ENCODE measurements around the gene RHD.
"Not testable (repeated sequence)": the region's sequence is repeated elsewhere in the genome, so short reads cannot be mapped to it uniquely, and the experiment has no call there.

RHD gene

GRCh38 chr1:25272238-25272637, at the start of gene RHD:
RHD (plus strand) TSS chr1:25272509; CDS start chr1:25272548, 39 bp downstream.
- not testable (repeated sequence) for DNase-seq (ENCODE audit: low read depth)

GRCh38 chr1:25222606-25223005, 49.7 kb upstream of the RHD start:
- no peak overlapping the region for H3K4me3 ChIP-seq (ENCODE audit: control insufficient read depth, low read depth, low read length)
- DNase-seq (ENCODE audit: low read depth) = no peak
- no peak for TF ChIP-seq CTCF (IDR thresholded peaks at IDR 0.05; ENCODE audit: control insufficient read depth, insufficient read depth, low read depth, low read length, missing control alignments)

More at GRCh38 chr1:25272238-25272637, at the start of gene RHD:
- H3K4me3 ChIP-seq (ENCODE audit: control insufficient read depth, low read depth, low read length) = not testable (repeated sequence)

GRCh38 chr1:25223471-25223870, 48.8 kb upstream of the RHD start:
- no peak for DNase-seq (ENCODE audit: low read depth)
- no peak overlapping the region for H3K4me3 ChIP-seq (ENCODE audit: control insufficient read depth, low read depth, low read length)
- no peak for TF ChIP-seq CTCF (IDR thresholded peaks at IDR 0.05; ENCODE audit: control insufficient read depth, insufficient read depth, low read depth, low read length, missing control alignments)

GRCh38 chr1:25232027-25232865, 40.1 kb upstream of the RHD start, which contains the start of gene SYF2:
SYF2 (minus strand) TSS chr1:25232502; CDS start chr1:25232467, 35 bp downstream.
- H3K4me3 ChIP-seq (ENCODE audit: control insufficient read depth, low read depth, low read length) = peak within 1 kb of the TSS; percentile 87
- peak; percentile 74 for DNase-seq (ENCODE audit: low read depth)
- TF ChIP-seq CTCF (IDR thresholded peaks at IDR 0.05; ENCODE audit: control insufficient read depth, insufficient read depth, low read depth, low read length, missing control alignments) = no peak

GRCh38 chr1:25232866-25233784, 39.2 kb upstream of the RHD start:
- DNase-seq (ENCODE audit: low read depth) = peak; percentile 57
- TF ChIP-seq CTCF (IDR thresholded peaks at IDR 0.05; ENCODE audit: control insufficient read depth, insufficient read depth, low read depth, low read length, missing control alignments) = no peak
- H3K4me3 ChIP-seq (ENCODE audit: control insufficient read depth, low read depth, low read length) = peak overlapping the region; percentile 87

GRCh38 chr1:25235411-25235810, 36.9 kb upstream of the RHD start:
- not testable (repeated sequence) for H3K4me3 ChIP-seq (ENCODE audit: control insufficient read depth, low read depth, low read length); DNase-seq (ENCODE audit: low read depth)

GRCh38 chr1:25236261-25236660, 36.0 kb upstream of the RHD start:
- not testable (repeated sequence) for H3K4me3 ChIP-seq (ENCODE audit: control insufficient read depth, low read depth, low read length); DNase-seq (ENCODE audit: low read depth)

GRCh38 chr1:25238046-25238445, 34.3 kb upstream of the RHD start:
- no peak overlapping the region for H3K4me3 ChIP-seq (ENCODE audit: control insufficient read depth, low read depth, low read length)
- DNase-seq (ENCODE audit: low read depth) = no peak
- no peak for TF ChIP-seq CTCF (IDR thresholded peaks at IDR 0.05; ENCODE audit: control insufficient read depth, insufficient read depth, low read depth, low read length, missing control alignments)

All from AG09309 (cell line).